ENCODE measurements around the gene TREX2. TPM values are rescaled to one million over a fixed set of nuclear protein-coding genes. Genes with fewer than 3 reads are reported as not detected.

TREX2 gene
- total and polyA plus RNA-seq, 2 of the 8 experiments (the other 6 are each of a cell fraction or from before 2014, with no cell fraction given), result 0.71 to 0.80 TPM

DNA sequence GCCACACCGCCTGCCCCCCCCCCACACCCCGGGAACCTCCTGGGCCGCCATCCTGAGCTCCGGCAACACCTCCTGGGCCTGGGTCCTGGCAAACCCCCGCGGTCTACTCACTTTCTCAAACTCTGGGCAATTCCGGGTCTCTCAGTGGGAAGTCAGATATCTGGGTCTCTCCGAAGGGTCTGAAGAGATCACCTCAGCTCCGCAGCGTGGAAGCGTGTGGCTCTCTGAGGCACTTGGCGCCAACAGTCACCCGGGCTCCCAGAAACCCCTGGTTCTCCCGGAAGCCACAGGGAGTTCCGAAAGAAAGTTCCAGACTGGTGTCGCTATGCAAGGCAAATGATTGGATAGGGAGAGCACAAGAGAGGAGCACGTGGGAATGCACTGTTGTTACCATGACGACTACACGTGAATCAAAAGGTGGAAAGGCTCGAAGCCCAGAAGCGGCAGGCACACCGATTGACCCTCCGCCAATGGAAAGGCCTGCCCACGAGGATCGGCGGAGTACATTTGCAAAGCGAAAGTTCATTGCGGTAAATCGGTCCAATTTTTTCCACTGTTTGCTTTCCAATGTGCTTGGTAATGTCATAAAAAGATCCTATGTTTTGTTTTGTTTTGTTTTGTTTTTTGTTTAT is 44.6 kb downstream of the TREX2 start, which contains the start of gene PNMA6E:
Gene PNMA6E (minus strand): TSS at position 218 of the 632 bp plus-strand sequence. CDS start 2,501 bp downstream, outside the sequence.
- no peak for DNase-seq (ENCODE audit: low read depth in 1 of 2, low spot score in 2 of 2)
- ChIA-PET CTCF (ENCODE audit: partially characterized antibody) (no interaction called here), POLR2A (ENCODE audit: partially characterized antibody) (no interaction called here)
- no peak within 1 kb of the TSS for H3K56ac ChIP-seq (replicated peaks; ENCODE audit: insufficient read length, low read depth, low read length)
- no peak within 1 kb of the TSS for H2AK5ac ChIP-seq (ENCODE audit: low read depth, low read length)
- H2AFZ ChIP-seq (ENCODE audit: low read length), result no peak within 1 kb of the TSS
- TF ChIP-seq HDAC6 (IDR thresholded peaks at IDR 0.05; ENCODE audit: low read depth, low read length) (no peak), CHD1 (IDR thresholded peaks at IDR 0.05; ENCODE audit: low read depth, low read length) (no peak)
- TF ChIP-seq, protein P1, sequence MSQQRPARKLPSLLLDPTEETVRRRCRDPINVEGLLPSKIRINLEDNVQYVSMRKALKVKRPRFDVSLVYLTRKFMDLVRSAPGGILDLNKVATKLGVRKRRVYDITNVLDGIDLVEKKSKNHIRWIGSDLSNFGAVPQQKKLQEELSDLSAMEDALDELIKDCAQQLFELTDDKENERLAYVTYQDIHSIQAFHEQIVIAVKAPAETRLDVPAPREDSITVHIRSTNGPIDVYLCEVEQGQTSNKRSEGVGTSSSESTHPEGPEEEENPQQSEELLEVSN (IDR thresholded peaks at IDR 0.05), result 0 out of 2 replicates have a peak, but pooled peaks have one; percentile 19
- no peaks in the 10 kb centered on the region for H3K79me2 ChIP-seq (ENCODE audit: control insufficient read depth in 1 of 2, insufficient read depth in 2 of 2, low read length in 2 of 2)
- no peak within 1 kb of the TSS for H2BK20ac ChIP-seq (ENCODE audit: low read length)
- no peak within 1 kb of the TSS for H3K23ac ChIP-seq (ENCODE audit: insufficient read length)
- 84% methylated on average over 13 of the region's 29 CpGs; no CpG with 5 or more reads in 1 of the 2 experiments for WGBS, 2 experiments (ENCODE audit: extremely low coverage in 1 of 2, insufficient coverage in 1 of 2, insufficient read length in 1 of 2, insufficient replicate concordance in 2 of 2, low coverage in 1 of 2, low lambda C conversion rate in 2 of 2, missing lambda C conversion rate in 1 of 2)
- H3K4ac ChIP-seq (replicated peaks; ENCODE audit: insufficient read length, low read depth, low read length), result no peak within 1 kb of the TSS
- H3K27me3 ChIP-seq (replicated peaks in 1 of 4; ENCODE audit: control insufficient read depth in 3 of 4, extremely low read depth in 1 of 4, insufficient read depth in 3 of 4, low read length in 3 of 4), result no peaks in the 10 kb centered on the region
- no peak within 1 kb of the TSS for H3K18ac ChIP-seq (ENCODE audit: extremely low read depth, low read length)
- no peak within 1 kb of the TSS for H2BK120ac ChIP-seq (replicated peaks; ENCODE audit: low read depth, low read length)
- no peaks in the 10 kb centered on the region for H3K4me1 ChIP-seq (replicated peaks in 1 of 4; ENCODE audit: control insufficient read depth in 3 of 4, insufficient read depth in 4 of 4, low read length in 3 of 4)
- H4K8ac ChIP-seq (ENCODE audit: extremely low read depth, insufficient read depth, low read length), result no peak within 1 kb of the TSS
- no peaks in the 10 kb centered on the region for H3K36me3 ChIP-seq (ENCODE audit: control insufficient read depth in 2 of 4, insufficient read depth in 4 of 4, low read length in 3 of 4)
- no peak within 1 kb of the TSS for H3K4me3 ChIP-seq (ENCODE audit: extremely low read depth in 1 of 4, insufficient read depth in 2 of 4, low read depth in 3 of 4, low read length in 4 of 4)
- H3K14ac ChIP-seq (ENCODE audit: insufficient read length), result no peak within 1 kb of the TSS
- H3K23me2 ChIP-seq (ENCODE audit: low read depth, low read length), result no peaks in the 10 kb centered on the region
- no peak within 1 kb of the TSS for H2BK15ac ChIP-seq (ENCODE audit: low read length)
- no peak within 1 kb of the TSS for H4K91ac ChIP-seq (replicated peaks; ENCODE audit: insufficient read length, low read length)
- no peaks in the 10 kb centered on the region; a peak in 1 of 4 replicates for H3K9me3 ChIP-seq (ENCODE audit: insufficient read depth in 2 of 2, low read depth in 1 of 2, low read length in 1 of 2)
- H4K5ac ChIP-seq (ENCODE audit: insufficient read length, low read depth, low read length), result no peak within 1 kb of the TSS
- no peak within 1 kb of the TSS for H3K27ac ChIP-seq (ENCODE audit: low read depth, low read length)
- H3K4me2 ChIP-seq (ENCODE audit: insufficient read depth in 1 of 2, low read depth in 2 of 2, low read length in 2 of 2), result no peak within 1 kb of the TSS
- H3K79me1 ChIP-seq (ENCODE audit: low read depth, low read length), result no peaks in the 10 kb centered on the region
- H2BK5ac ChIP-seq (ENCODE audit: low read depth, low read length), result no peak within 1 kb of the TSS
- no peaks in the 10 kb centered on the region for H4K20me1 ChIP-seq (replicated peaks in 1 of 2; ENCODE audit: control insufficient read depth in 1 of 2, insufficient read depth in 2 of 2, low read length in 2 of 2)
- H3K9ac ChIP-seq (replicated peaks in 1 of 4; ENCODE audit: extremely low read depth in 1 of 4, low read depth in 3 of 4, low read length in 3 of 4), result no peak within 1 kb of the TSS
- H2BK12ac ChIP-seq (ENCODE audit: low read depth, low read length), result no peak within 1 kb of the TSS
- FAIRE-seq, result no peak

Measured in H1 (cell line).